Measurements from ENCODE around the gene HMG20A.

DNA sequence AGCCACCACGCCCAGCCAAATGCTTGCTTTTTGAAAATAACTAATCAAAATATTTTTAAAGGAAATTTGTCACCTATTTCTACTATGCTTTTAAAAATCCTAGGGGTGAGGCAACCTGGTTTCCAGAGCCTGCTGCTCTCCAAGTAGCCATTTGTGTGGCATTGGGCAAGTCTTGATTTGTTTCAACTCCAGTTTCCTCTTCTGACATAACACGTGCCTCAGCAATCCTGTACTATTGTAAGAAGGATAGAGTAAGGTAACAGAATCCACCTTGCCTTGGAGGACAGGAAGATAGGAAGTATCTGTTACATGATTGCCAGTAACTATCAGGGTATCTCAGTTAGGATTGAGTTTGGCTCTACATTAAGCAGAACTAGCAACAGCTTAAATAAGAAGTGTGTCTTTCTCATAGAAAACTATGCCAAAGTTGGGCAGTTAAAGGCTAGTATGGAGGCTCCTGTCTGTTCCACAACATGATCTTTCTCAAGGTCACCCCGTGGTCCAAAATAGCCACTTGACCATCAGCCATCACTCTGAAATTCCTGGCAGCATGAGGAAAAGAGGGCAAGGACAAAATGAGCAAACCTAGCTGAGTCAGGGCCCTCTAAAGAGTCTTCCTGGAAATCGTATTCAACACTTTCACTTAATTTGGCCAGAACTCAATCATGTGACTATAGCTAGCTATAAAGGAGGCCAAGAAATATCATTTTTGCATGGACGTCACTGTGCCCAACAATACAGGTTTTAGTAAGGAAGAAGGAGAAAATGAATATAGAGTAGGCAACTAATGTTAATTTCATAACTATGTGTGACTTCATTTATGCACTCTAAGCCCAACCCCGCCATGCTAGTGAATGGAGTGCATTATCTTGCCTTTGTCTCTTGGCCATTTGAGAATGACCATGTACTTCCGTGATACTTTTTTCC, 66.1 kb downstream of the HMG20A start:
- TF ChIP-seq BHLHE40 (IDR thresholded peaks at IDR 0.05; ENCODE audit: borderline replicate concordance) (no peak), FOXK2 (IDR thresholded peaks at IDR 0.05) (no peak), FOXA1 (IDR thresholded peaks at IDR 0.05) (no peak), FOXM1 (IDR thresholded peaks at IDR 0.05; ENCODE audit: borderline replicate concordance) (no peak), TARDBP (IDR thresholded peaks at IDR 0.05) (no peak), SP1 (IDR thresholded peaks at IDR 0.05) (no peak), LEF1 (IDR thresholded peaks at IDR 0.05; ENCODE audit: borderline replicate concordance) (no peak), NFRKB (IDR thresholded peaks at IDR 0.05) (no peak), SUZ12 (IDR thresholded peaks at IDR 0.05) (no peak)
- TF ChIP-seq, protein P1, sequence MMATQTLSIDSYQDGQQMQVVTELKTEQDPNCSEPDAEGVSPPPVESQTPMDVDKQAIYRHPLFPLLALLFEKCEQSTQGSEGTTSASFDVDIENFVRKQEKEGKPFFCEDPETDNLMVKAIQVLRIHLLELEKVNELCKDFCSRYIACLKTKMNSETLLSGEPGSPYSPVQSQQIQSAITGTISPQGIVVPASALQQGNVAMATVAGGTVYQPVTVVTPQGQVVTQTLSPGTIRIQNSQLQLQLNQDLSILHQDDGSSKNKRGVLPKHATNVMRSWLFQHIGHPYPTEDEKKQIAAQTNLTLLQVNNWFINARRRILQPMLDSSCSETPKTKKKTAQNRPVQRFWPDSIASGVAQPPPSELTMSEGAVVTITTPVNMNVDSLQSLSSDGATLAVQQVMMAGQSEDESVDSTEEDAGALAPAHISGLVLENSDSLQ (IDR thresholded peaks at IDR 0.05), result no peak

Data from HEK293T (cell line).